Vagina (tissue), 2 donors: ENCODE results near the gene ERG. TPM values are rescaled to one million over a fixed set of nuclear protein-coding genes. Genes with fewer than 3 reads are reported as not detected.

Experiments used
- DNase-seq, 2 donors: peaks; one replicate each; pipeline ENCODE4 v3.0.0-alpha.2; 2017; ENCODE audit errors: extremely low spot score in 2 of 2
- H3K27ac ChIP-seq: fragments of 200-600 bp; sonication (generic); one replicate; pipeline ENCODE4 v1.5.1; 2019
- H3K27me3 ChIP-seq: fragments of 200-600 bp; sonication (generic); one replicate; pipeline ENCODE4 v1.5.1; 2019
- H3K36me3 ChIP-seq, 2 donors: fragments of 200-600 bp; sonication (generic); one replicate each; pipeline ENCODE4 v1.5.1; 2017 to 2019
- H3K4me1 ChIP-seq: fragments of 200-600 bp; sonication (generic); one replicate; pipeline ENCODE4 v1.5.1; 2019
- H3K4me3 ChIP-seq, 2 donors: fragments of 200-600 bp; sonication (generic); 1 replicate in 1 of 2; 2 replicates in 1 of 2; pipeline ENCODE4 v1.5.1; 2016 to 2019
- H3K9me3 ChIP-seq: fragments of 200-600 bp; sonication (generic); one replicate; pipeline ENCODE4 v1.5.1; 2019
- POLR2A ChIP-seq, 2 donors: fragments of 450-650 bp; IDR thresholded peaks; one replicate each; pipeline ENCODE4 v1.6.1; 2017; ENCODE audit warnings: antibody characterized with exemption in 2 of 2, mild to moderate bottlenecking in 2 of 2, moderate library complexity in 2 of 2
- POLR2AphosphoS5 ChIP-seq, 2 donors: sonication (generic); formaldehyde crosslinking; IDR thresholded peaks; one replicate each; pipeline ENCODE4 v1.9.0; 2017; ENCODE audit warnings: antibody characterized with exemption in 2 of 2, mild to moderate bottlenecking in 2 of 2, low read depth in 1 of 2; ENCODE audit not compliant: insufficient read depth in 1 of 2
- intact Hi-C: fragments of 100-400 bp; cut with DNase I; formaldehyde crosslinking; loops from one replicate; pipeline ENCODE4 v1.15.1; 2023
- total RNA-seq: library from RNA; depleted of rRNA; stranded (reverse); fragments of >200 nt; gene quantifications from one replicate; pipeline ENCODE4 v1.2.3, GENCODE V29; 2016
- TF ChIP-seq, protein P1 (sequence below), 3 experiments: fragments of 450-650 bp in 2 of 3; fragments of 200-600 bp in 1 of 3; sonication (generic) in 1 of 3; IDR thresholded peaks; one replicate each; pipeline ENCODE4 v1.5.1; 2017 to 2019; ENCODE audit warnings: antibody characterized with exemption in 3 of 3, mild to moderate bottlenecking in 2 of 3, moderate library complexity in 2 of 3

Gene ERG
- total RNA-seq, 1 donor from 2014 or later: 20.9 TPM

DNA sequence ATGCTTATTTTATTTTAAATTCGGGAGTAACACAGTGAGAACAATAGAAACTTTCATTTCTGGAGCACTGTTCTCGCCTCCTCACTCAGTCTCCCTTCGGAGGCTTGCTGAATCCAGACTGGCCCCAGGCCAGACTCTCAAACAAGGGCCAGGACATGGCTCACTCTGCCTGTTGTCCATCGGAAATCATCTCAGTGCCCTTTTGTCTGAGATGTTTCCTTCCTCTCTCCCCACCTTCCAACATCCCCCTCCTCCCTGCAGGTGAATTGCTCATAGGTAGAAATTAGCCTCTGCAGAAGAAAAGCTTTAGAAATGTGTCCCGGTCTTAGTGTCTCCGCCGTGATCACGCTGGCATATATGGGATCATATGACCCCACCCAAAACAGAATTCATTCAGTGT, 55.2 kb downstream of the ERG start:
- intact Hi-C loops: no loop called here
- H3K4me3 ChIP-seq: no peak overlapping the region
- H3K27ac ChIP-seq: no peak overlapping the region
- H3K36me3 ChIP-seq: no peaks in the 10 kb centered on the region
- no peak for DNase-seq
- no peaks in the 10 kb centered on the region for H3K27me3 ChIP-seq
- TF ChIP-seq POLR2A (IDR thresholded peaks at IDR 0.05): no peak
- no peak for TF ChIP-seq POLR2AphosphoS5 (IDR thresholded peaks at IDR 0.05; ENCODE audit: insufficient read depth in 1 of 2, low read depth in 1 of 2)
- TF ChIP-seq, protein P1, sequence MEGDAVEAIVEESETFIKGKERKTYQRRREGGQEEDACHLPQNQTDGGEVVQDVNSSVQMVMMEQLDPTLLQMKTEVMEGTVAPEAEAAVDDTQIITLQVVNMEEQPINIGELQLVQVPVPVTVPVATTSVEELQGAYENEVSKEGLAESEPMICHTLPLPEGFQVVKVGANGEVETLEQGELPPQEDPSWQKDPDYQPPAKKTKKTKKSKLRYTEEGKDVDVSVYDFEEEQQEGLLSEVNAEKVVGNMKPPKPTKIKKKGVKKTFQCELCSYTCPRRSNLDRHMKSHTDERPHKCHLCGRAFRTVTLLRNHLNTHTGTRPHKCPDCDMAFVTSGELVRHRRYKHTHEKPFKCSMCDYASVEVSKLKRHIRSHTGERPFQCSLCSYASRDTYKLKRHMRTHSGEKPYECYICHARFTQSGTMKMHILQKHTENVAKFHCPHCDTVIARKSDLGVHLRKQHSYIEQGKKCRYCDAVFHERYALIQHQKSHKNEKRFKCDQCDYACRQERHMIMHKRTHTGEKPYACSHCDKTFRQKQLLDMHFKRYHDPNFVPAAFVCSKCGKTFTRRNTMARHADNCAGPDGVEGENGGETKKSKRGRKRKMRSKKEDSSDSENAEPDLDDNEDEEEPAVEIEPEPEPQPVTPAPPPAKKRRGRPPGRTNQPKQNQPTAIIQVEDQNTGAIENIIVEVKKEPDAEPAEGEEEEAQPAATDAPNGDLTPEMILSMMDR (IDR thresholded peaks at IDR 0.05): no peak
- H3K4me1 ChIP-seq: peaks cover 7% of the 10 kb centered on the region
- H3K9me3 ChIP-seq: no peaks in the 10 kb centered on the region

DNA sequence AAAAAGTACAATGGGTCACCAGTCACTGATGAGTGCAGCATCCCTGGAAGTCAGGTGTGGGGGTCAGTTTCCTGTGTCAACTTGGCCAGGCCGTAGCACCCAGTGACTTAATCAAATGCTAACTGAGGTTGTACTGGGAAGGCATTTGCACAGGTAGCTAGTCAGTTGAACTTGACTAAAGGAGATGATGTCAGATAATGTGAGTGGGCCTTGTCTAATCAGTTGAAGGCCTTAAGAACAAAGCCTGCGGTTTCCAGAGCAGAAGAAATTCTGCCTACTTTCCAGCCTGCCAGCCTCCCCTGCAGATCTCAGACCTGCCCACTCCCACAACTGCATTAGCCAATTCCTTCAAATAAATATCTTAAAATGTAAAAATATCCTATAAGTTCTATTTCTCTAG, 57.1 kb downstream of the ERG start:
- no peak for TF ChIP-seq POLR2A (IDR thresholded peaks at IDR 0.05)
- TF ChIP-seq POLR2AphosphoS5 (IDR thresholded peaks at IDR 0.05; ENCODE audit: insufficient read depth in 1 of 2, low read depth in 1 of 2): no peak
- TF ChIP-seq, protein P1 (IDR thresholded peaks at IDR 0.05): no peak
- Histone ChIP-seq H3K27me3 (no peaks in the 10 kb centered on the region), H3K4me3 (no peak overlapping the region), H3K27ac (no peak overlapping the region), H3K36me3 (no peaks in the 10 kb centered on the region), H3K4me1 (no peaks in the 10 kb centered on the region), H3K9me3 (no peaks in the 10 kb centered on the region)
- intact Hi-C loops: no loop called here
- no peak for DNase-seq

DNA sequence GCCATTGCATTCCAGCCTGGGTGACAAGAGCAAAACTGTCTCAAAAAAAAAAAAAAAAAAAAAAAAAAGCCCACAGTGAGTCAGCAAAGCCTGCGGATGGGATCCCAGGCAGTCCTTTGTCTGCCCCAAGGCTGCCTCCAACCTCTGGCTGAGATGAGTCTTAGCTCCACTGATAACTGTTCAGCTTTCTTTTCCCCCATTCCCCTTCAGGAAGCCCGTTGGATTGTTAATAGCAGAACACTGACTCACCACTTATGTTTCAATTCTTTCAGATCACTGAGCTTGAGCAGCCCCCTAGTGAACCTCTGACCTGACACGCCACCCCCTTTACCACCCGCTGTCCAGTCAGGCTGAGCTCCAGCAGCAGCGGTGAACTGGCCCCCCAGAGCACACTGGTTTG, 57.5 kb downstream of the ERG start:
- TF ChIP-seq POLR2AphosphoS5 (IDR thresholded peaks at IDR 0.05; ENCODE audit: insufficient read depth in 1 of 2, low read depth in 1 of 2) (no peak), POLR2A (IDR thresholded peaks at IDR 0.05) (no peak)
- TF ChIP-seq, protein P1 (IDR thresholded peaks at IDR 0.05): no peak
- Histone ChIP-seq H3K4me3 (no peak overlapping the region), H3K4me1 (peaks cover under 1% of the 10 kb centered on the region), H3K27ac (no peak overlapping the region), H3K36me3 (no peaks in the 10 kb centered on the region), H3K27me3 (no peaks in the 10 kb centered on the region), H3K9me3 (no peaks in the 10 kb centered on the region)
- intact Hi-C loops: no loop called here
- no peak for DNase-seq

DNA sequence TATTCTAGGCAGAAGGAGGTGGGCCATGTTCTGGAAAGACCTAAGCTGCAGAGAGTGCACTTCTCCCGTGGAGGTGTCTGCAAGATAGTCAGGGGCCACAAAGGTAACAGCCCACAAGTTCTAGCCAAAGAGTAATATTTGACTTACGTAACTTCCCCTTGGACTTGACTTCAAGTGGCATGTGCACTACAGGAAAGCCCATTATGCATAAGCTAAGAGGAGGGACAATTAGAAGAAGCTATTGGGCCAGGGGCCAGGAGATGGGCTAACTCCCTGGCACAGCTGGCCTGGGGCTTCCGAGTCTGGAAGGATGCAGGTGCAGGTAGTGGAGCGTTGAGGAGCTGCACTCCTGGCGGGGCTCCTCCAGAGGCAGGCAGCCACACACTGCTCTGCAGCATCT, 58.3 kb downstream of the ERG start:
- H3K27me3 ChIP-seq: no peaks in the 10 kb centered on the region
- no peak for TF ChIP-seq POLR2A (IDR thresholded peaks at IDR 0.05)
- TF ChIP-seq, protein P1 (IDR thresholded peaks at IDR 0.05): no peak
- no peak for TF ChIP-seq POLR2AphosphoS5 (IDR thresholded peaks at IDR 0.05; ENCODE audit: insufficient read depth in 1 of 2, low read depth in 1 of 2)
- H3K4me3 ChIP-seq: no peak overlapping the region
- H3K27ac ChIP-seq: no peak overlapping the region
- intact Hi-C loops: no loop called here
- DNase-seq: no peak
- no peaks in the 10 kb centered on the region for H3K9me3 ChIP-seq
- H3K36me3 ChIP-seq: no peaks in the 10 kb centered on the region
- peaks cover 6% of the 10 kb centered on the region for H3K4me1 ChIP-seq

DNA sequence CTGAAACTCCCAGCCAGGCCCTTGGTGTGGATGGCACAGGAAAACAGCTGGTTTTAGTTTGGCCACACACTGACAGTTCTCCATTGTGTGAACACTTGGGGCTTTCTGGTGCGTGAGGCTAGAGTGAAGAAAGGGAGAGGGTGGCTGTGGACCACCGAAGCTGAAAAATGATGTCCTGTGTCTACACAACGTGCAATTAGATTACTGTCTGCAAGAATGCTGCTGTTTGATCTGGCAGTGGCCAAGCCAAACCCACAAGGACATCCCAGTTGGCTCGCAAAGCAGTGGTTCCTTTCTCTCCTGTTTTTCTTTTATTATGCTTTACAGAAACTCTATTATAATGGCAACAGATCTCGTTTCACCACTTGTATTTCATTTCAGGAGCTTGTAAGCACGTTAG, 58.9 kb downstream of the ERG start:
- TF ChIP-seq POLR2AphosphoS5 (IDR thresholded peaks at IDR 0.05; ENCODE audit: insufficient read depth in 1 of 2, low read depth in 1 of 2) (no peak), POLR2A (IDR thresholded peaks at IDR 0.05) (no peak)
- TF ChIP-seq, protein P1 (IDR thresholded peaks at IDR 0.05): no peak
- DNase-seq: no peak

More for the DNA sequence above, 58.9 kb downstream of the ERG start:
- Histone ChIP-seq H3K27ac (no peak overlapping the region), H3K4me3 (no peak overlapping the region), H3K27me3 (no peaks in the 10 kb centered on the region), H3K36me3 (no peaks in the 10 kb centered on the region), H3K9me3 (no peaks in the 10 kb centered on the region), H3K4me1 (peaks cover 6% of the 10 kb centered on the region)
- intact Hi-C loops: no loop called here
